ENCODE results near the gene DPH3.

DPH3 gene

GRCh38 chr3:16309558-16309957 is 44.8 kb upstream of the DPH3 start:
- no peaks in the 10 kb centered on the region for H4K20me1 ChIP-seq (ENCODE audit: low read depth, low read length)
- no peak overlapping the region for H3K9ac ChIP-seq (ENCODE audit: low read length)
- no peaks in the 10 kb centered on the region for H3K9me2 ChIP-seq (replicated peaks; ENCODE audit: insufficient read depth, low read length)
- H2AFZ ChIP-seq (ENCODE audit: low read depth, low read length, severe bottlenecking) = no peak overlapping the region
- H3K4me2 ChIP-seq (ENCODE audit: low read depth, low read length, poor library complexity, severe bottlenecking) = no peak overlapping the region
- no peak overlapping the region for H3K4me3 ChIP-seq (ENCODE audit: insufficient read depth, low read length, poor library complexity, severe bottlenecking)
- TF ChIP-seq, protein P1, sequence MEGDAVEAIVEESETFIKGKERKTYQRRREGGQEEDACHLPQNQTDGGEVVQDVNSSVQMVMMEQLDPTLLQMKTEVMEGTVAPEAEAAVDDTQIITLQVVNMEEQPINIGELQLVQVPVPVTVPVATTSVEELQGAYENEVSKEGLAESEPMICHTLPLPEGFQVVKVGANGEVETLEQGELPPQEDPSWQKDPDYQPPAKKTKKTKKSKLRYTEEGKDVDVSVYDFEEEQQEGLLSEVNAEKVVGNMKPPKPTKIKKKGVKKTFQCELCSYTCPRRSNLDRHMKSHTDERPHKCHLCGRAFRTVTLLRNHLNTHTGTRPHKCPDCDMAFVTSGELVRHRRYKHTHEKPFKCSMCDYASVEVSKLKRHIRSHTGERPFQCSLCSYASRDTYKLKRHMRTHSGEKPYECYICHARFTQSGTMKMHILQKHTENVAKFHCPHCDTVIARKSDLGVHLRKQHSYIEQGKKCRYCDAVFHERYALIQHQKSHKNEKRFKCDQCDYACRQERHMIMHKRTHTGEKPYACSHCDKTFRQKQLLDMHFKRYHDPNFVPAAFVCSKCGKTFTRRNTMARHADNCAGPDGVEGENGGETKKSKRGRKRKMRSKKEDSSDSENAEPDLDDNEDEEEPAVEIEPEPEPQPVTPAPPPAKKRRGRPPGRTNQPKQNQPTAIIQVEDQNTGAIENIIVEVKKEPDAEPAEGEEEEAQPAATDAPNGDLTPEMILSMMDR (IDR thresholded peaks at IDR 0.05; ENCODE audit: insufficient read depth, low read length, poor library complexity, severe bottlenecking) = no peak
- TF ChIP-seq EZH2phosphoT487 (conservative IDR thresholded peaks at IDR 0.05; ENCODE audit: low read length) = no peak
- H3K27ac ChIP-seq (ENCODE audit: low read depth, low read length) = peak overlapping the region; percentile 24; the same call in 1 of the 2 replicates
- H3K36me3 ChIP-seq (ENCODE audit: low read length) = peaks cover 10% of the 10 kb centered on the region
- H3F3A ChIP-seq (ENCODE audit: insufficient read depth) = peaks cover 70% of the 10 kb centered on the region
- no peaks in the 10 kb centered on the region for H3K9me3 ChIP-seq (ENCODE audit: insufficient read depth, low read length)
- no peaks in the 10 kb centered on the region for H3K27me3 ChIP-seq (ENCODE audit: low read length)
- H3K79me2 ChIP-seq (ENCODE audit: insufficient read depth, low read length) = no peaks in the 10 kb centered on the region

GRCh38 chr3:16308727-16309126 is 44.0 kb upstream of the DPH3 start:
- Histone ChIP-seq H3K4me2 (ENCODE audit: low read depth, low read length, poor library complexity, severe bottlenecking) (no peak overlapping the region), H3K9me3 (ENCODE audit: insufficient read depth, low read length) (no peaks in the 10 kb centered on the region), H3K9ac (ENCODE audit: low read length) (no peak overlapping the region), H3K36me3 (ENCODE audit: low read length) (peaks cover 4% of the 10 kb centered on the region; the same call in 1 of the 2 replicates), H3K79me2 (ENCODE audit: insufficient read depth, low read length) (no peaks in the 10 kb centered on the region), H2AFZ (ENCODE audit: low read depth, low read length, severe bottlenecking) (no peak overlapping the region), H3K4me3 (ENCODE audit: insufficient read depth, low read length, poor library complexity, severe bottlenecking) (no peak overlapping the region), H3K27me3 (ENCODE audit: low read length) (no peaks in the 10 kb centered on the region), H4K20me1 (ENCODE audit: low read depth, low read length) (no peaks in the 10 kb centered on the region), H3K9me2 (replicated peaks; ENCODE audit: insufficient read depth, low read length) (no peaks in the 10 kb centered on the region), H3F3A (ENCODE audit: insufficient read depth) (peaks cover 68% of the 10 kb centered on the region), H3K27ac (ENCODE audit: low read depth, low read length) (peak overlapping the region; percentile 24; the same call in 1 of the 2 replicates)
- TF ChIP-seq, protein P1 (IDR thresholded peaks at IDR 0.05; ENCODE audit: insufficient read depth, low read length, poor library complexity, severe bottlenecking) = no peak
- TF ChIP-seq EZH2phosphoT487 (conservative IDR thresholded peaks at IDR 0.05; ENCODE audit: low read length) = no peak

DNA sequence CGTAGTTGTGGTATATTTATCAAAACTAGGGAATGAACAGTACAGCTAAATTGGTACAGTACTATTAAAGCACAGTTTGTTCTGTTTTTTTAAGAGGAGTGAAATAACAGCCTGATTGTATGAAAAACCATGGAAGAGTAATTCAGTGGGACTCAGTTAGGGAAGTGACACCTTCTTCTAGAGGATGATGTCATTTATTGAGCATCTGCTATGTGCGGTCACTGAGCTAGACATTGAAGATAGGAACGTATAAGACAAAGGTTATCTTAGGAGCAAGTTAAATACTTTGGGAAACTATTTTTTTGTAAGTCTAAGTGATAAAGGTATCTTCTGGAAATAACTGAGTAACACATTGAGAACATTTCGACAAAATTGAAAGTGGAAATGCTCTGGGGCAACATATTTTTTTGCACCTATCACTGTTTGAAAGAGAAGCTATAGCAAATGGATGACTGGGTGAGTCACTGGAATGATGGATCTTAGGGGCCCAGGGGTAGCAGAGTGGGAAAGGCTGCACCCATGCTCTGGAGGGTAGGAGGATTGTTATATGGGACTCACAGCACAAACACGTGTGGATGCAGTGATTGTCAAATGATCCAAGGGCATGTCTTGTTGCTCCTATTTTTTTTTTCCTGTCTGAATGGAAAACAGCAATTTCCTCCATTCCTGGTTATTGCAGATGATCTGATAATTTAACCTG is 43.2 kb upstream of the DPH3 start:
- H3K9me2 ChIP-seq (replicated peaks; ENCODE audit: insufficient read depth, low read length) = no peaks in the 10 kb centered on the region
- H3K27ac ChIP-seq (ENCODE audit: low read depth, low read length) = no peak overlapping the region
- no peaks in the 10 kb centered on the region for H3K79me2 ChIP-seq (ENCODE audit: insufficient read depth, low read length)
- no peak overlapping the region for H2AFZ ChIP-seq (ENCODE audit: low read depth, low read length, severe bottlenecking)
- no peaks in the 10 kb centered on the region; the same call in 1 of the 2 replicates for H3K36me3 ChIP-seq (ENCODE audit: low read length)
- H3K9me3 ChIP-seq (ENCODE audit: insufficient read depth, low read length) = no peaks in the 10 kb centered on the region
- H3K4me3 ChIP-seq (ENCODE audit: insufficient read depth, low read length, poor library complexity, severe bottlenecking) = no peak overlapping the region
- H4K20me1 ChIP-seq (ENCODE audit: low read depth, low read length) = no peaks in the 10 kb centered on the region
- no peak overlapping the region for H3K9ac ChIP-seq (ENCODE audit: low read length)
- H3F3A ChIP-seq (ENCODE audit: insufficient read depth) = peaks cover 67% of the 10 kb centered on the region
- H3K4me2 ChIP-seq (ENCODE audit: low read depth, low read length, poor library complexity, severe bottlenecking) = no peak overlapping the region
- no peaks in the 10 kb centered on the region for H3K27me3 ChIP-seq (ENCODE audit: low read length)
- TF ChIP-seq EZH2phosphoT487 (conservative IDR thresholded peaks at IDR 0.05; ENCODE audit: low read length) = no peak
- TF ChIP-seq, protein P1 (IDR thresholded peaks at IDR 0.05; ENCODE audit: insufficient read depth, low read length, poor library complexity, severe bottlenecking) = no peak
